GM21786 (cell line): Measurements from ENCODE around the gene TMEM235.

ENCODE experiments used
- ATAC-seq: cut with Tn5 transposase; IDR thresholded peaks from one replicate; pipeline ENCODE4 v1.9.1; 2021; ENCODE audit not compliant: unreplicated experiment

TMEM235 gene

DNA sequence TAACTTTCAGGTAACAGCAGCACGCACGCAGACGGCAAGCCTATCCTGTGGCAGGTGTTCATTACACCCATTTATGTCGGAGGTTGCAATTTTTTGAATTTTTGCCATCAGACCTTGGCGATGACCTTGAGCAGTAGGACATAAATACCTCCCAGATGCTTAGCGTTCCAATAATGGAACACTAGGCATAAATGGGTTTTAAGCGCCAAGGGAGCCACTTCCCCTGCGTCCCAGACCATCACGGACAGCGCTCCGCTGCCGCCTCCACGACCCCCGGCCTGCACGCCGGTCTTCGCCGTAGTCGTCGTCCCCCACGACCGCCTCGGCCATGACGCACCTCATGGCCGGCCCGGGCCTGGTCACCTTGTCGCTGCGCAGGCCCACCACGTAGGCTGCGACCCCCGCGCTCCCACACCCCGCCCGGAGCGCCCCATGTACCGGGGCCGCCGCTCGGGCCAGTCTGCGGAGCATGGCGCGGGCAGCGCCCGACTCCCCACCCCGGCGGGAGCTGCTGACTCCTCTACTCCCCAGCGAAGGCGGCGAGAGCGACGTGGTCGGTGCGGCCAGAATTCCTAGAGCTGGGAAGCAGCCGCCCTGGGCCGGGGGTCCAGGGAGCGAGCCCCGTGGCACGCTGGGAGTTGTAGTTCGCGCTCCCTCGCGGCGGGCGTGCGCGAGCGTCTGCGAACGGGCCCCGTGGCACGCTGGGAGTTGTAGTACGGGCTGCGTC lies 22.7 kb downstream of the TMEM235 start:
- peak; percentile 52 for ATAC-seq

DNA sequence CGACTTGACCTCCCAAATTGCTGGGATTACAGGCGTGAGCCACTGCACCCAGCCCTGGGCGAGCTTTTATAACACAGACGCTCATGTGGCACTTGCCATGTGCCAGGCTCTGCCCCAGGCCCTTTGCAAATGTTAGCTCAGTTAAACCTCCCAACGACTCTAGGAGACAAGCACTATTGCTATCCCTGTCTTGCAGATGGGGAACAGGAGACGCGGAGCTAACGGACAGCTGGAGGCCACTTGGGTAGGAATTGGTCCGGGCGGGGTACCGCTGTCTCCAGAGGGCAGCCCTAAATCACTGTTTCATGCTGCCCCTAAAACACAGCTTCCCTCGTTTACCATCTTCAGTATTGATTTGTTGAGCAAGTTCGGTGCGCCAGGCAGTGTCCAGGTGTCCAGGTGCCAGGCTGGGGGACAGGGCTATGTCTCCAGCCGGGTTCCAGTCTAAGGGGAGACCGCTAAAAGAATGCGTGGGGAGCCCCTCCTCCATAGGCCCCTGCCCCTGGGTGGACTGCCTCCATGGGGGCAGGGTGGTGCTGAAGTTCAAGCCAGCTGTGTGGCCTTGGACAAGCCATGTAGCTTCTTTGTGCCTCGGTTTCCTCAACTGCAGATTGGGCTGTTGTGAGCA lies 23.7 kb downstream of the TMEM235 start:
- no peak for ATAC-seq

DNA sequence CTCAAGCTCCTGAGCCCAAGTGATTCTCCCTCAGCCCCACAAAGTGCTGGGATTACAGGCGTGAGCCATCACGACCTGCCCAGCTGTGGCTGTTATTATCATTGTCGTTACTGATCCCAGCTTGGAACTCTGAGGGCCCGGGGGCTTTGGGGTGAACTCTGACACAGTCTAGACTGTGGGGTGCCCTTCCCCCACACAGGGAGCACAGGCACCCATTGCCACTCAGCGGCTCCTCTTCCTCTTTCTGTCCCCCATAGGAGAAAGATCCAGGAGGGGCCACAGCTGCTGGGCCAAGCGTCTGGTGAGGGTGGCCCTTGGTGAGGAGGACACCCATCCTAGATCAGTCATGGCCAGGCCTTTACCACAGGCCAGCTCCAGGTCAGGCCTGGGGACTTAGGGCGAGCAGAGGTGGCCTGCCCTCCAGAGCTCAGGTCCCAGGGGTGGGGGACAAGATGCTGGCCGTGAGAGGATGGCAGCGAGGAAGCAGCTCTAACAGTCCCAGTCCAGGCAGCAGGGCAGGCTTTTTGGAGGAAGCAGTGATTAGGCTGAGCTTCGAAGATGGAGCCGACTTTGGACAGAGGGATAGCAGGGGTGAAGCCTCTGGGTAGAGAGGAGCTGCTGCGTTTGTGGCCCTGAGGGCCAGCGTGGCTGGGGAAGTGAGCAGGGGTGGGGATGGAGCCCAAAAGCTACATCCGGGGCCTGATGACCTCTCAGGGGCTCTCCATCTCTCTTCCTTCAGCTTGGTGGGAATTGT lies 24.7 kb downstream of the TMEM235 start:
- no peak for ATAC-seq

GRCh38 chr17:78256707-78257591 lies 25.5 kb downstream of the TMEM235 start:
- ATAC-seq = no peak

DNA sequence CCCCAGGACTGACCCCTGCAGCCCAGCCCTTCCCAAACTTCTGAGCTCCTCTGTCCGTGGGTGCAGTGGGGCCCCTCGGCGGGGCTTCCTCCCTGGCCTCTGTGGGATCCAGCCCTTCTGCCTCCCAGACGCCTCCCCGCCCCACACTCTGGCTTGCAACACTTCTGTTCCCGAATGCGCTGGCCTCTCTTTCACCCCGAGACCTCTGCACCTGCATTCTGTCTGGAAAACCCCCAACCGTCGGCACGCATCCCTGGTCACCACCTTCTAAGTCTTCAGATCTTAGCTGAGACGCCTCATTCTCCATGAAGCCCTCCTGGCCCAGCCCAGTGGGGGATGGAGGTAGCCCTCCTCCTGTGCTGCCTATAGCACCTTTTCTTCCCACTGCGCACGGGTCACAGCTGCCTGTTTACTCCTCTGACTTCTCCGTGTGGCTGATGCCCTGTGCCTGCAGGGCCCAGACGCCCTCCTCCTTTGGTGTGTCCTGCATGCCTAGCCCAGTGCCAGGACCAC lies 26.4 kb downstream of the TMEM235 start:
- no peak for ATAC-seq

DNA sequence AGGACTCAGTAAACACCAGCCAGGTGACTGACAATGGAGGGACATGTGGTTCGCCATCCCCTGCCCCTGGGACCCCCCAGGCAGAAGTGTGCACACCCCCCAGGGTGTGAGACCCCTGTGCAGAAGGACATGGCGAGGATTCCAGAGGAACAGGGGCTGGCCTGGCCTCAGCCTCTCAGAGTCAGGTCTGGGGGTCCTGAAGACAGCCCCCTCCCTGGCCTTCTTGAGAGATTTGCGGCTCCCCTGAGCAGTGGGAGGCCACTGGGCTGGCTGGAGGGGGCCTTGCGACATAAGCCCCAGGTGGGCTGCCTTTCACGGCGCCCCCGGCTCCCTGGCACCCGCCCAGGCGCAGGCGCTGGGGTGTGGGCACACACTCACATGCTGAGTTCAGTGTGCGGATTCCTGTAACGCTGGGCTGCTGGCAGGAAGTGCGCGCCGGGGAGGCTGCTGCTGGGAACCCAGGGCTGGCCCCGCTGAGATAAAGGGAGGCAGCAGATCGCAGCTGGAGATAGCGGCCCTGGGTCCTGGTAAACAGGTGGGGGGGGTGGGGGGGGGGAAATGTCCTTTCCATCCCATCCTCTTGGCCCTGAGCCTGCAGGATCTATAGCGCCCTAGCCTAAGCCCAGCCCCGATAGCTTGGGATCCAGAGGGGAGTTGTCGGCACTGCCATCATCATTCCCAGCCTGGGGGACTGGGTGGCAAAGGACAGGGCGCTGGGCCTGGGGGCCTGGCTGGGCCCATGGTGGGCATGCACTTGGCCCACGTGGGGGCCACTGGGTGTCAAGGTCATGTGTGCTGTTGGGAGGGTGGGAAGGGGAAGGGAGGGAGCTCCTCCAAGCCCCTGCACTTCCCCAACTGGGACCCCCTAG lies 27.1 kb downstream of the TMEM235 start:
- no peak for ATAC-seq

- ATAC-seq = no peak
Observed at GRCh38 chr17:78259192-78259554, 27.7 kb downstream of the TMEM235 start.

GRCh38 chr17:78263063-78263735 lies 31.8 kb downstream of the TMEM235 start:
- ATAC-seq = no peak

DNA sequence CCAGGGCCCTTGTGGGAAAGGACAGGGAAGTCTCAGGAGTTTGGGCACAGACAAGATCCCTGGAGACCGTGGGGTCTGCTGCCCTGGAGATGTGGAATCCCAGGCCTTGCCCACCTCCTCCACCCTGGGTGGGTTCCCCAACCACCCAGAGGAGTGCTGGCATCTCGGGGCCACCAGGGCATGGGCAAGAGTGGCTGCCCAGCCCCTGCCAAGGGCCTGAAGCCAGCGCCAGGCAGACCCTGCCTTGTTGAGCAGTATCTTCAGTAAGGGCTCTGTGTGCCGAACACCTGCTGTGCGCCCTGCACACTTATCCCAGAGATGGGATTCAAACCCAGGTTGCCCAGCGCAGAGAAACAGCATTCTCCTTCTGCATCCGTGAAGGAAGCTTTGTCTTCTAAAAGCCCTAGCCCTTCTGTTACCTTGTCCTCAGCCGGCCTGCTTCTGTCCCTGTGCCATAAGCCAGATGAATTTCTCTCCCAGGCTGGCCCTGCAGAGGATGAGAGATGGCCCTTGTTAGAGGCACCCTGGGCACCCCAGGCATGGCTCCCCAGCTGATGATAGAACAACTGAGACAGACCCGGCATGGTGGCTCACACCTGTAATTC lies 32.4 kb downstream of the TMEM235 start:
- no peak for ATAC-seq

- ATAC-seq = no peak
Observed at GRCh38 chr17:78264590-78264989, 33.2 kb downstream of the TMEM235 start.

- no peak for ATAC-seq
Observed at GRCh38 chr17:78265121-78265520, 33.7 kb downstream of the TMEM235 start.

- no peak for ATAC-seq
Observed at GRCh38 chr17:78266231-78266631, 34.8 kb downstream of the TMEM235 start.

DNA sequence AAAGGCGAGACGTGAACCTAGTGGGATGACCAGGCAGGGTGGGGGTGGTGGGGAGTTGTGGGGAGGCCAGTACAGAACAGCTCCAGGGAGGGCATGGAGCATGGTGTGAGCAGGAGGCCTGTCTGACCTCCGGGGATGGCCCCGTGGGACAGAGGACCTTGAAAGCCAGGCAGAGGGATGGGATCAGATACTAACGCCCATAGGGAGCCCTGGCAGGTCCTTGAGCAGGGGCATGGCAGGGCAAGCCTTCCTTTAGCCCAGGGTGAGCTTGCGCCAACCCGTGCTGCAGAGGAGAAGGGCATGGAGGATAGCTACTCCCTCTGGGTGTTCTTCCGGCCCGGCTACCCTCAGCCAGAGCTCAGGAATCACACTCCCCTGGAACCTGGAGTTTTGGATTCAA lies 35.3 kb downstream of the TMEM235 start:
- no peak for ATAC-seq

DNA sequence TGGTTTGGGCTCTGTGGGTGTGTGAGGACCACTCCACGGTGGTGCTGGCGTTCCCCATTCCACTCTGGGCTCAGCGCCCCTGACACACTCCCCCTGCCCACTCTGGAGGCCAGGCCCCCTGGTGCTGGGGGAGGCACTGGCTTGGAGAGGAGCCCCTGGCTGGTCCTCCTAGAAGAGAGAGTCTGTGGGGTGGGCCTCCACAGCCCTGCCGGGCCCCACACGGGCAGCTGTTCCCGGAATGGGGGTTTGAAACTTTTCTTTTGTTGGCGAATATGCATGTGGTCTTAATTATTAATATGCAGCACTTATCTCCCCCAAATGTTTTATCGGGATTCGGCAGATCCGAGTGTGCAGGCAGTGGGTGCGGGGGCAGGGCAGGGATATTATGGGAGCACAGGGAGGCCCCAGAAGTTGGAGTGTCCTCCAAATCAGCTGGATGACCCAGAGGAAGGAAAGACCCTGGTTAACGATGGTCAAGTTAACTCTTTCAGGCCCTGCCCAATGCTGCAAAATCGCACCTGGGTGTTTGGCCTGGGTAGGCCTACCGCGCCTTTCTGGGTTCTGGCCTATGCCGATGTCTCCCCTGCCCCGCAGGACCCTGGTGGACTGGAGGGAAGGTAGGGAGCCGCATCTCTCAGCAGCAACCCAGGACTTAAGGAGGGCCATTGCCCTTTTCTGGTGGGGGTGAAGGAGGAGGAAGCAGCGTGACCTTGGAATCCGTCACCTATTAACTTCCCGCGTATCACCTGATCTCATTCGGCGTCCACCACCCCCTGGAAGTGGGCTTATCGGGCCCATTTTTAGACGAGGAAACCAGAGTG lies 36.0 kb downstream of the TMEM235 start:
- ATAC-seq = no peak

DNA sequence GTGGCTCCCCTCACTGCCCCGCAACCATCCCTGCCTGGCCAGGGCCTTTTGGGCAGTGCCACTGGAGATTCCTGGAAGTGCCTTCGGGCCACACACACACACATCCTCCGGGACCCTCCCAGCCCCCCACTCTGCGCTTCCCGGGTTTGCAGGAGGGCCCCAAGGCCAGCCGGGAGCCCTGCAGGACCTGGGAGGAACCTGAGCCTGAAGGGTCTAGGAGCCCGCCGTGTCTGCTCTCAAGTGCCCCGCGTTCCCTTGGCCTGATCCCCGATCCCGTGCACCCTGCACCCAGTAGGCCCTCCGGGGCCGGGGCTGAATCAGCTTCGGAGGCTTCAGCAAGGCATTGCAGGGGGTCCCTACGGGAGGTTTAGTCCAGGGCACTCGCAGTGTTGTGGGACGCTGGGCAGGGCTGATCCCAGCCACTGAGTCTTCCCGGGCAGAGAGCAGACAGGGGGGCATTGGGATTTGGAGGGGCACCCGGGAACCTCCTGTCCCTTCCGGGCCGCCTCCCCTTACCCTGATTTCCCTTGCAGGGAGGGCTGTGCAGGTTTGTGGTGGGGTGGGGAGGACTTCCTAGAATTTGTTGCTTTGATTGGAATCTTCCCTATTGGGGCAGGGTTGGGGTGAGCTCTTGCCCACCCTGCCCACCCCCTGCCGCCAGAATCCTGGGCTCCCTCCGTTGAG lies 36.9 kb downstream of the TMEM235 start:
- no peak for ATAC-seq

GRCh38 chr17:78268951-78269905 lies 37.8 kb downstream of the TMEM235 start:
- ATAC-seq = no peak
